Measurements from ENCODE around the gene MMEL1.

The MMEL1 gene

DNA sequence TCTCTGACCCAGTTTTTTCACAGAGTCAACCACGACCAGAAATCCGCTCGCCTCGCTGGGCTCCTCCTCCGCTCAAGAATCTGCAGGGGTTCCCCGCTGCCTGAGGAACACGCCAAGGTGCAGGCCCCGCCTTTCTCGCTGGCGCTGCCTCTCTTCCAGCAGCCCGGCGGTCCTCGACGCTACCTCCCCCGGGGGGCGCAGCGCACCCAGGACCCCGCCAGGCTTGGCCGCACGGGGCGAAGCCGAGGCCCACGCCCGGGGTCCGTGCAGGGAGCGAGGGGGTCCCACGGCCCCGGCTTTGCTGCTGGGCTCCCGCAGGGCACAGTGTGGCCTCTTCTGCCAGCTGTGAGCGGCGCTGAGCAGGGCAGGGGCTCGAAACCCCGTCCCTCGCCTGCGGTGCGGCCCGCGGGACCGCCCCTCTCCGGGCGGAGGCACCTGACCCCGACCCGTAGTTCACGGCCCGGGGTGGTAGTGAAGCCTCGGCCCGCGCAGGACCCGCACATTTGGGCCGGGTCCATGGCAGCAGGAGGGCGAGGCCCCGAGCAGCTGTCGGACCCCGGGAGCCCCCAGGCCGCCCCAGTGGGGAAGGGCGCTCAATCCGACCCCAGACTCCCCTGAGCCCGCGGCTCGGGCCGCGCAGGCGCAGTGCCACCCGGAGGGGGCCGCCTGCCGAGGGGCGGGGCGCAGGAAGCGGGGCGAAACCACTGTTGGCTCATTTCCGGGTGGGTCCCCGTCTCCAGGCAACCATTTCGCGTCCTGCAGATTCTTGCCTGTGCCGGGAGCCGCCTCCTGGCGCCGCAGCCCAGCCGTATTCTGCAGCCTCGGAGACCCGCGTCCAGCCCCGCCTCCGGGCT lies 10.0 kb upstream of the MMEL1 start:
- DNase-seq, result peak; percentile 93

DNA sequence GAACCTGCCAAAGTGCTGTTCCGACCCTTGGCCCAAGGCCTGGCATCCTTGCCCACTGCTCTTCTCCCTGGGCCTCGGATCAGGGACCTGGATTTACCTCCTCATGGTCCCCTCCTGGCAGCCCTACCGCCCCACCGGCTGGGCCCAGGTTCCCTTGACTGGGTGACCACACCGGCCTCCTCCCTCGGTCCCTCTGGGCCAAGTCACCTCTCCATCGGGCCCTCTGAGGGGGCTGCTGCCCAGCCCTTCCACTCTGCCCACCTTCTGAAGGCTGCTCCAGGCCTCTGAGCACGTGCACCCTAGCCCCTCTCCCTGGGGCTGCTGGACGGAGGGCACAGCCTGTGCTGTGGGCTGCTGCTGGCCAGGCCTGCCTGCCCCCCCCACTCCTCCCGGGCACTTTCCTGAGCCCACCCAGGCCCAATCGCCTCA lies 9.3 kb upstream of the MMEL1 start:
- DNase-seq, result no peak

DNA sequence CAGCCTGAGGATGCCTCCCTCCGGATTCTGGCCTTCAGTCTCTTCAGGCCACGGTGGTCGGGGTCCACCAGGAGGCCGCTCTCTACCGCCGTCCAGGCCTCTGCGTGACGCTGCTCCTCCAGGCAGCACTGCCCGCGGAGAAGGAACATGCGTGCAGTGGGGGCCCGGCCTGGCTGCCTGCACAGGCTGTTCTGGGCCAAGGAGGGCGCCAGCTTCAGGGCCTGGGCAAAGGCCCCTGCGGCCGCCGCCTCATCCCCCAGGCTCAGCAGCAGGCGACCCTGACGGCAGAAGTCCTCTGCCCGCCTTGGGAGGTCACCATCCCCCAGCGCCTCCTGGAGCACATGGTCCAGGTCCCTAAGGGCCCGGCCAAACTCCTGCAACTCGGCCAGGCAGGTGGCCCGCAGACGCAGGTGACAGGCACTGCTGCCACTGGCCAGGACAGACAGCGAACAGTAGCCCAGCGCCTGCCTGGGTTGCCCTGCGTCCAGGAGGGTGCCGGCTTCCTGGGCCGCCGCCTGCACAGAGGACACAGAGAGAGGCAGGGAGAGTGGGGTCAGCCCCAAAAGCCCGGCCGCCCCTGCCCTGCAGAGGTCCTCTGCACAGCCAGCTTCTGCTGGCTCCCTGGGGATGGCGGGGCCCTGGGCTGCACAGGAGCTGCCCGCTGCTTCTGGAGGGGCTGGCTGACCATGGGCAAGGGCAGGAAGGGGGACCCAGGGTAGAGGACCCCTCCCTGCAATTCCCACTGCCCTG lies 8.7 kb upstream of the MMEL1 start:
- no peak for DNase-seq

DNA sequence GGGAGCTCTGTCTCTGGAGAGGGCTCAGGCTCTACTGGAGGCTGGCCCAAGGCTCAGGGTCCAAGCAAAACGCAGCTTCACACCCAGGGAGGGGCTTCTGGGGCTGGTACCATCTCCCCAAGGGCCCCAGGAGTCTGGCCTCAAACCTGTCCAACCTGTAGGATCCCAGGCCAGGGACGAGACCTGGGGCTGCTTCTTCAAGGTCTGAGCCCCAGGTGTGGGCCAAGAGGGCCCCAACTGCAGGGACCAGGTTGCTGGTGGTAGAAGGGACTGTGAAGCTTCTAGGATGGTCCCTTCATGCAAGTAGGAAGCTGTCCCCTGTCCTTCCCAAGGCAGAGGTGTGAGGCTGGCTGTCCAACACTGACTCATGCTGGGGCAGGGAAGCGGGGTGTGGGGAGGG lies 7.8 kb upstream of the MMEL1 start:
- no peak for DNase-seq

DNA sequence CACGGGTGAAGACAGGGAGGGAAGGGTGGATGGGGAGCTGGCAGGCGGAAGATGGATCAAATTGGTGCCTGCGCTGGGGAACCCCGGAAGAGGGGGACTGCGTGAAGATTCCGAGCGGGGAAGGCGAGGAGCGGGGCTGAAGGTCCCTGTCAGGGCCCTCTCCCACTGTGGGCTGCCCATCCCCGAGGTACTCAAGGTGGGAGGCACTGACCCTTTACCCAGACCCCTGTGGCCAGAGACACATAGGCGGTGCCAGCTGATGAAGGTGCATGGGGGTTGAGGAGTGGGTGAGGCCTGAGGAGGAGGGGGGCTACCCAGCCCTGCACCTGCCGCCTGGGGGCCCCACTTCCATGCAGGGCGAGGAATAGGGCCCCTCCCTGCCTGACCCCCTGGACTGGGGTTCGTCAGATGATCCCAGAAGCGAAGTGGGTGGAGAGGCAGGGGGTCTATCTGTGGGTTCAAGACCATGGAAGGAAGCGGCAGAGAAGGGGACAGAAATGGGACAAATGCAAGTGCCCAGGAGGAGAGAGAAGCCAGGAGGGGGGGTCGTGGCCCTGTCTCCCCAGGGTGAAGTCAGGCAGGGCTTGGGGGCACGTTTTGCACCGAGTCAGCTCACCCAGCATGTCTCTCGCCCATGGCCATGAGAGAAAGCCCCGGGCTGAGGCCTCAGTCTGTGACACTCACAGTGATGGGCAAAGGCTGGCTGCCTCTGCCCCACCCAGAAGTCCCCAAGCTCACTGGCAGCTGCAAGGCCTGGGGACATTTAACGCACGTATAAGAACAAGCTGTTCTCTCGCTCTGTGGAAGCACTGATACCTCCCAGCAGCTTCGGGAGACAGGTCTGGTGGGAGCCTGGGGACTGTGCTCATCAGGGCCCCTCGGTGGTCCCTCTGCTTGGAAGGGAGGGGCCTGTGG lies 7.0 kb upstream of the MMEL1 start:
- no peak for DNase-seq

DNA sequence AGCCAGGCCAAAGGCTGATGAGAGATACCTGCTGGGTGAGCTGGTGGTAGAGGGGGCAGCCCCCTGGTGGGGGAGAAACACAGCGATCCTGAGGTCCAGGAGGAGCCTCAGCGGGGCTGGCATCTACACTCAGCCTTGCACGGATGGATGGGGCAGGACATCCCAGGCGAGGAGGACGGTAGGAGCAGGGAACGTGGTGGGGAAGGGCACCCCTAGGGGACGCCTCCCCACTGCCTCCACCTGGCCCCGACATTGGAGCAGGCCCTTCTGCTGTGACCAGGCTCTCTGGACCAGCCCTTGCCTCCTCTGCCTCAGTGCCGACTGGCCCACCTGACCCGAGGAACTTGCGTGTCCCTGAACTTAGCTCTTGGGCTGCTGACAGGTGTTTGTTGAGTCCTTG lies 6.4 kb upstream of the MMEL1 start:
- DNase-seq, result no peak

DNA sequence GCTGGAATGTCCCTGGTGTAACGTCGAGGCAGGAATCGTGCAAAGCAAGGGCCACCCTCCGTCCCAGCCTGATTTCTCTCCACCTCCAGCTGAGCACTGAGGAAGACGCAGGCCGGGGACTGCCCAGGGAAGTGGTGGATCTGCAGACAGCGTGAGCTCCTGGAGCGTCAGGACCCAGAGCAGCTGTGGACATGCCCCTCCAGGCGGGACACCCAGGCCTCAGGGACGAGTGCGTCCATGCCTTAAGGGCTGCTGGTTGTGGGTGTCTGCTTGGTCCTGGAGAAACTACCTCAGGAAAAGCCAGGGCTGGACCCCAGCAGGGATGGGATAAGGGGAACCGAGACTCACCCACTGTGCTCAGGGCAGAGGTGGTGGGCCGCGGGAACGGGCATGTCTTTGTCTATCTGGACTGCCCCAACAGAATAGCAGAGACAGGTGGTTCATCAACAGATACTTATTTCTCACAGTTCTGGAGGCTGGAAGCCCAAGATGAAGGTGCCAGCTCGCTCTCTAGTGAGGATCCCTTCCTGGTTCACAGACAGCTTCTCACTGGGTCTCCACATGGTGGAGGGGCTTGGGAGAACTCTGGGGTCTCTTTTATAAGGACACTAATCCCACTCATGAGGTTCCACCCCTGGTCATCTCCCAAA lies 5.8 kb upstream of the MMEL1 start:
- DNase-seq, result no peak

DNA sequence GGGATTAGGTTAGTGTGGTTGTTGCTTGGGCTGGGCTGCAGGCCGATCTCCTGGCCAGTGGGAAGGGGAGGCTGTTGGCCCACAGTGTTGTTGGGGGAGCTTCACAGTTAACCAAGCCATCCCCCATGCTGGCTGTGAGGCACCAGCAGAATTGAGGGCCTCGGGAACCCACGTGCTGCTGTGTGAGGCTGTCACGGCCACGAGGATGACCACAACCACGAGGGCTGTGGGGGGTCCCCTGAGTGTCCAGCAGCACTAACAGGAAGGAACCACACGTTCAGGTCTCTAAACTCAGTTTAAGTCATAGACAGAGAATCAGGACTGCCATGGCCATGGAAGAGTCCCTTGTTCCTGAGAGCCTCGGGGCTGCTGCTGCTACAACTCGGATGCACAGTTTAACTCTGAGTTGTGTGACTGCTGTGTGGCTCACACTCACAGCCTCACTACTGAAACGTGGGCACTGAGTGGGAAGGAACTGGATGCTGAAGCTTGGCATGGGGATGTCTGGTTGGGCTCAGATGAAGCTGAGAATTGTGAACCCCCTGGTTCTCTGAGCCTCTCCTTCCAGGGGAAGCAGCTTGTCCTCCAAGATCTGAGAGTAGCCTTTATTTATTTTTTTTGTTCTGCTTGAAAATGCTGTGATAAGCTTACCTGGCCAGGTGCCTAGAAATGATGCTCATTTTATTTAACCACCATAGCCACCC lies 4.8 kb upstream of the MMEL1 start:
- no peak for DNase-seq

DNA sequence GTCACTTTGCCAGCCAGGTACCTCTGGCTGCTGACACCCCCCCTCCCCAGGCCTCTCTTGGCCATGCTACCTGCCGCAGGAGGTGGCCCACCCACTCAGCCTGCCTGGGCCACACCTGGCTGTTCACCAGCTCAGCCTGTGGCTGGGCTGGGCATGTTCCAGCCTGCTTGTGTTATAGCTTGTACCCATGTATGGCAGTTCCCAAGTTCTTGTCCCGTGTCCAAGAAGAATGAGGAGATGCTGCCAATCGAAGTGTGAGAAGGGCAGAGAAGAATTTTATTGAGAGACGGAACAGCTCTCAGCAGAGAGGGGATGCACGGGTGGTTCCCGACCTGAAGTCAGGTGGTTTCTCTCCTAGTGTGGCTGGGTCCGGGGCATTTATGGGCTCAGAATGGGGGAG lies 3.9 kb upstream of the MMEL1 start:
- no peak for DNase-seq

DNA sequence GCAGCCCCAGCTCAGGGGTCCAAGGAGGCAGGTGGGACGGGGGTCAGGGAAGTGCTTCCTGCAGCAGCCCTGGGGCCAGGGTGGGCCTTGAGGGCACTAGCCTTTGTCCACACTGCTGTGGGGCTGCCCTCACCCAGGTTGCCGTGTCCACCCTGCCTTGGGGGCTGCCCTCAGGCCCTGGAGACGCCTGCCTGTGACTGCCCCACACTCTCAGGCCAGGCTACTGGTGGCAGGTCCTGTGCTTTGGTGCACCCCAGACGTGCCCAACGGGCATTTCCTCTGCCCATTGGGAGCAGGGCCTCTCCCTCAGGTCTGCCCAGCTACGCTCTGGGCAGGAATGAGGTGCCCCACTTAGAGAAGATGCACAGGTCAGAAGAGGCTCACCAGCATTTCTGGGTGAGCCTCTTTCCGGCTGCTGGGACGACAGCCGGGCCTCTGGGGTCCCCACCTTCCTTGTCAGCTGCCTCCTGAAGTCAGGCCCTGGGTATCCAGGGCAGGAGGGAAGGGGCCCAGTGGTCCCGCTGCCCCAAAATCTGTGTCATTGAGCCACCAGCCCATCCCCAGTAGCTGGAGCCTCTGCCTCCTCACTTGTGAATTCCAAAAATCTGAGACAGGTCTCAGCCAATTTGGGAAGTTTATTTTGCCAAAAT lies 2.7 kb upstream of the MMEL1 start:
- no peak for DNase-seq

DNA sequence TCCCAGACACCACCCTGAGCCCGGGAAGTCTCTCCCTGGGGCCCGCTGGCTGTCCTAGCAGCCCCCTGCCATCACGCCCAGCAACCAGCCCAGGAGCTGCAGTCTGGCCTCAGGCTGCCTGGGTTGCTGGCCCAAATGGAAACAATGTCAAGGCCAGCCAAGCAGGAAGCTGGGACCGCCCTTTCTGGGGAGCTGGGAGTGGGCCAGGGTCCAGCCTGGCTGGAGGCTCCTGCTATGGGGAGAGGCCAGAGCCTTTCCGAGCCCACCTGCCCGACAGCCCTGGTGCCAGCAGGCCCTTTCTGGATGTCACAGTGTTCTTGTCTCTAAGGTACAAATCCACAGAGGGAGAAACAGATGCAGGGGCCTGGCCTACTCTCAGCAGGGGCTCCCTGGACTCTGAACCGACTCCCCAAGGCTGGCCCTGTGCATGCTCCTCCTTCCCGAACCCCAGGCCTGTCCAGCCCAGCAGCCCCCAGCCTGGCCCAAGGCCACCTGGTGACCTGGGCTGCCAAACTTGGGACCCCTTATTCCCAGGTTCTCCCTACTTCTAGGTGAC lies 1.2 kb upstream of the MMEL1 start:
- DNase-seq, result no peak

DNA sequence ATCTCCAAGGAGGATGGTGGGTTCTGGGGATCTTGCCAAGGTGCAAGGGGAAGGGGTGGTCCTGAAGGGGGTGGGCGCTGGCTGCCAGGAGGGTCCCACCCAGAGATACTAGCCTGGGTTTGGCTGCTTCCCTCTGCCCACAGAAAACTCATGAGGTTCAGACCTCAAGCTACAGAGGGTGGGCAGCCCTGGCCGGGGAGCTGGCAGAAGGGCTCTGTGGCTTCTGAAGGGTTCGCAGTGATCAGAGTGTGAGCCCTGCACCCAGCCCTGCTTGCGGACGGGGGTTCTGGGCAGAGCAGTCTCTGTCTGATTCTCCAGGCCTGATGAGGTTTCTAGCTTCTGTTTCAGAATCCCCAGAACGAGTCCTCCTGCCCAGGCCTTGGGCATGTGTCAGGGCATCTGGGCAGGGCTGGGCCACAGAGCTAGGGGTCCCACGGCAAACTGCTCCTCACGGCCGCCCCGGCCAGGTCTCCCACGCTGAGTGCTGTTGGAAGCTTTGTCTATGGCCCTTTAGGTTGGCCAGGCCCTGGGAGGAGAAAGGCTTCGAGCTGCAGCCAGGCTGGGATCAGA lies 635 bp upstream of the MMEL1 start:
- DNase-seq, result no peak

DNA sequence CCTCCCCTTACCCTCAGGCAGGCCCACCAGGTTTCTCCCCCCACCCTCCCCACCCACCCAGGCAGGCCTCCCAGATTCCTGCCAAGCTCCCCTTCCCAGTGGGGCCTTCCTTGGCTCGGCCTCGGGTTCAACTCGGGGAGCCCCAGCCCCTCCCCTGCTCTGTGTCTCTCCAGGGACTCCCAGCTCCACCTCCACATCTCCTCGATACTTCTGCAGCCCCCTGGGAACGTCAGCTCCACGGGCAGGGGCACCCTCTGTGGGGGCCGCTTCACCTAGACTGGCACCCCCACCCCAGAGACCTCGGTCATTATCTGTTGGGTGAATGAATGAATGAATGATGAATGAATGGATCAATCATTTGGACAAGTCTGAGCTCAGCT lies 775 bp downstream of the MMEL1 start:
- no peak for DNase-seq

DNA sequence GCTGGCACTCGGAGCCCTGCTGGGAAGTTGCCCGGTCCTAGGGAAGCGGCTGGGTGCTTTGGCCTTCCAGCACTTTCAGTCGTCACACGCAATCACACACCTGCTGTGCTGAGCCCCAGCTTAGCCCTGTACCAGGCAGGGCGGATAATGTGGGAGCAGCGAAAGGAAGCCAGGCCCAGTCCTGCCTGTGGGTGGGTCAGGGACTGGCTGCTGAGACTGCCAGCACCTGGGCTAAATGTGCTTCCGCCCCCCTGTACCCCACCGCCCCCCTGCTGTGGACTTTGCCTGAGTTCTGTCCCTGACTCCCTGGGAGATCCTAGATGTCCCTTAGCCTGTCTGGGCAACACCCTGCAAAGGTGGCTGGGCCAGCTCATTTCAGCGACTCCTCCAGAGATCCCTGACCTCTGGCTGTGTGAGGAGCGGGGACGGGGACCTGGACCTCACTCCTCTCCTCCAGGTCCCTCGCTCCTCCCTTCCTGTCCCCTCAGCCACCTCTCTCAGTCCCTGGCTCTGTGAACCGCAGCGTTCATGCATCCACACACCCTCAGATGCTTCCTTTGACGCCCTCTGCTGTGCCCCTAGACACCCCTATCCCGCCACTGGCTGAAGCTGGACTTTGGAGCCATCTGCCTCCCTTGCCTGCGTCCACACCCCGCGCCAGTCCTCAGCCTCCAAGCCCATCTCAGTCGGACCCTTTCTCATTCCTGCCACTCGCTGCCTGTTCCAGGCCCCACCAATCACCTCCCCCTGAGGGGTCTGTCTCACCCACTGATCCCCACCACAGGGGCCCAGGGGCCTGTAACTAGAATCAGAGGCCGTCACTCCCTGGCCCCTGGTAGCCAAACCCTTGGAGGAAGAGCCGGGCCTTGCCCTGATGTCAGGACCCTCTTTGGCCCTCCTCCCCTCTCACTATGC lies 1.4 kb downstream of the MMEL1 start:
- DNase-seq, result no peak

DNA sequence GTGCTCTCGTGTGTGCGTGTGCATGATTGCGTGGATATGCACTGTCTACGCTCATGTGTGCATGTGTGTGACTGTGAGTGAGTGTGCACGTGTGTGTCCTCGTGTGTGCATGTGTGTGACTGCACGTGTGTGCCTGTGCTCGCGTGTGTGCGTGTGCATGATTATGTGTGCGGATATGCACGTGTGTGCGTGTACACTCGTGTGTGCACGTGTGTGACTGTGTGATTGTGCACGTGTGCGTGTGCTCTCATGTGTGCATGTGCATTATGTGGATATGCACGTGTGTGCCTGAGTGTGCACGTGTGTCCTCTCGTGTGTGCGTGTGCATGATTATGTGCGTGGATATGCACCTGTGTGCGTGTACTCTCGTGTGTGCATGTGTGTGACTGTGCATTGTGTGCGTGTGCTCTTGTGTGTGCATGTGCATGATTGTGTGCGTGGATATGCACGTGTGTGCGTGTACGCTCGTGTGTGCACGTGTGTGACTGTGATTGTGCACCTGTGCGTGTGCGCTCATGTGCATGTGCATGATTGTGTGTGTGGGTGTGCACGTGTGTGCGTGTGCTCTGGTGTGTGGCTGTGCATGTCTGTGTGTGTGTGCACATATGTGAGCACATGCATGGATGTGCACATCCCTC lies 2.2 kb downstream of the MMEL1 start:
- no peak for DNase-seq

DNA sequence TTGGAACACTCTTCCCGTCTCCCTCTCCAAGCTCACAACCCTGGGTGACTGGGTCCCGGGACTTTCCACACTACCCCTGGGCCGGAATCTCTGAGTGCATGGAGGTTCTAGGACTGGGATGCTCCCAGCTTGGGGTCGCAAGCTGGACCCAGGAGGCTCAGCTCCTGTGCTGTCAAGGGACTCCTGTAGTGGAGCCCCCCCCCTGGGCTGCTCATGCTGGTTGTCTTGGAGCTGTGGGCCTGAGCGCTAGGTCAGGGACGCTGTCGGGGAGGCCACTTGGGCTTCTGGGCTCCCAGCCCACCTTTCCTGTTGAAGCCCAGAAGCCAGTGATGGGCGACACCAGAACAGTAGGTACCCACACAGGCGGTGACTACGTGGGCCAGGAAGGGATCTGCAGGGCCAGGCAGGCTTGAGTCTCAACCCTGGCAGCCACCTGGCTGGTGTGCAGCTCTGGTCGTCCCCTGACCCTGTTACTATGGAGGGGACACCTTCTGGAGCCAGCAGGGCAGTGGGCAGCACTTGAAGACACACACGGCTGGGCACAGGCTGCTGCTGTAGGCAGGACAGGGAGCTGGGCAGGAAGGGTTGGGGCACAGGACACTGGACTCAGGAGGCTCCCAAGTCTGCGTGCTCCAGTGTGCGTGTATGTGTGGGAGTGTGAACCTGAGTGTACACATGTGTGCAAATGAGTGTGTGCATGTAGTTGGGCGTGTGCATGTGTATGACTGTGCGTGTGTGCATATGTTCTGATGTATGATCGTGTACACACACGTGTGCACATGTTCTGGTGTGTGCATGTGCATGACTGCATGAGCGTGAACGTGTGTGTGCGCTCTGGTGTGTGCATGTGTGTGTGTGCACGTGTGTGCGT lies 3.0 kb downstream of the MMEL1 start:
- DNase-seq, result no peak

DNA sequence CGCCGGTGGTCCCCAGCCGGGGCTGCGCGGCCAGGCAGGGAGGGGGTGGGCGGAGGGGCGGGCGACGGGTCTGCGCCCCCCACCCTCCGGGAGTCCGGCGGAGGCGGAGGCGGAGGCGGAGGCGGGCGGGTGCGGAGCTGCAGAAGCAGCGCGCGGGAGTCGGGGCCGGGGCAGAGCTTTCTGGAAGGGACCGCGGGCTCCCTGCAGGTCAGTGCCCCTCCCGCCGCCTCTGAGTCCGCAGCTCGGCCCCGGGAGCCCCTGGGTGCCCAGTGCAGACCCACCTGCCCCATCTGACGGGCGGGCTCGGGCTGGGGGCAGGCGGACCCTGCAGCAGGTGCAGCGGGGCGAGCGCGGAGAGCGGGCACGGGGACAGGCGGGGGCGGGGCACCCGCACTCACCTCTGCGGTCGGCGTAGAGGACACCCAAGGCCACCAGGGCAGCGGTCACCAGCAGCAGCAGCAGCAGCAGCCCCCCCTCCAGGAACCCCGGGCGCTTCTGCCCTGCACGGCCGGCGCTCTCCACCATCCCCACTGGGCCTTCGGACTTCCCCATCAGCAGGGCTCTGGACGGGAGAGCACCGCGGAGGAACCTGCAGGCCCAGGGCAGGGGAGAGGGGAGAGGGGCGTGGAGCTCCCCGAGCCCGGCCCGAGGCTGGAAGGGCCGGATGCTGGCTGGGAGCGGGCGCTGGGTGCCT lies 3.7 kb downstream of the MMEL1 start:
- DNase-seq, result no peak

All from effector CD8-positive, alpha-beta T cell (primary cell).